ENCODE results near the gene CFAP206.
"Not testable (repeated sequence)": the region's sequence is repeated elsewhere in the genome, so short reads cannot be mapped to it uniquely, and the experiment has no call there.

CFAP206 gene

GRCh38 chr6:87420360-87420759 is 12.6 kb downstream of the CFAP206 start:
- DNase-seq (ENCODE audit: low spot score): no peak

- no peak for DNase-seq (ENCODE audit: low spot score)
Observed at GRCh38 chr6:87421576-87421975, 13.8 kb downstream of the CFAP206 start.

DNA sequence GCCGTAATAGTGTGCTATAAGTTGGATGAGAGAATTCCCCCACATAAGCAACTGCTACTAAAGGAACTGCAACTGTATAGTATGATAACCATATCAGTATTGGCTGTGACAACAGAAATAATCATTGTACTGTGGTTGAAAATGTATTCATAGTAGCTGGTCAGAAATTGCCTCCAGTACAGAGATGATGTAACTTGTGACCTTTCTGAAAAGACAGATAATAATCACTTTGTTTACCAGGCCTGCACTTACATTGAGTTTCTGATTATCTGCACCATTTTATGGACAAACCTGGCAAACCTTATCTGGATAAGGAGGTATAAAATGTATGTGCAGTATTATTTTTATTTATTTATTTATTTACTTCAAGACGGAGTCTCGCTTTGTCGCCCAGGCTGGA is 19.0 kb downstream of the CFAP206 start:
- DNase-seq (ENCODE audit: low spot score): no peak

GRCh38 chr6:87430499-87430898 is 22.7 kb downstream of the CFAP206 start:
- no peak for DNase-seq (ENCODE audit: low spot score)

- DNase-seq (ENCODE audit: low spot score): no peak
Observed at GRCh38 chr6:87431263-87431662, 23.5 kb downstream of the CFAP206 start.

GRCh38 chr6:87436435-87436834 is 28.7 kb downstream of the CFAP206 start:
- peak; percentile 6 for DNase-seq (ENCODE audit: low spot score)

- DNase-seq (ENCODE audit: low spot score): no peak
Observed at GRCh38 chr6:87441711-87442110, 33.9 kb downstream of the CFAP206 start.

DNA sequence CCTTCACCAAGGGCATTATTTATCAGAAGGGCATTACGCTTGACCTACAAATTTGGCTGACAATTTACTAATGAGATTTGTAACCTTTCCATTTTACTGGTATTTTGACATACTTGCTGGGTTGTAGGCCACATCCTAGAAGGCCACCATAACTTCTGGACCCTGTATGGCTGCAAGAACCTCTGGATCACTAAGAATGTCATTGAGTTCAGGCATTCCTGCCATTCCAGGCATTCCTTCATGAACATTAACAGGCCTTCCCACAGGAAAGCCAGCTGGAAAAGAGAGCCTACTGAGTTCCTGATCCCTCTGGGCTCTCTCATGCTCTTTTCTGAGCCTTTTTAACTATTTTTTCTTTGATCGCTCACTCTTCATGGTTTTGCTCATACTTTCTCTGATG is 36.6 kb downstream of the CFAP206 start:
- no peak for DNase-seq (ENCODE audit: low spot score)

DNA sequence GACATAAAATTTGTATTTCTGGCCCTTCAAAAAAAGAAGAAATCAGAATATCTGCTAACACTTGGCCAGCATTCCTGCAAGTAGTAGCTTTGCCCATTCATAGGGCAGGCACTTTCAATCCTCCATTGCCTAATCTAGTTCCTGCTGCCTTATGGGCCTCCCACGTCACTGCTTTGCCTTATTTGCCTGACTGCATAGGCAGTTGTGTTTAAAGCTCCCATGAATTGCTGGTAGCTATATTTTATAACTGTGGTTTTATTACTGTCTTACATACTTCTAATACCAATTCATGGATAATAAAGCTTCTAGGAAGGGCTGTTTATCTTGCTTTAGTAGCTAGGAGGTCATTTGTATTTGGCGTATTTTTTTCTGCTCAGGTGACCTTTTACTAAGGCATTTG is 57.3 kb downstream of the CFAP206 start:
- no peak for DNase-seq (ENCODE audit: low spot score)

GRCh38 chr6:87472525-87473418 is 65.0 kb downstream of the CFAP206 start, which contains the start of gene SLC35A1:
Gene SLC35A1 (plus strand): TSS chr6:87472974. CDS start chr6:87473004, 30 bp downstream.
- DNase-seq (ENCODE audit: low spot score): peak; percentile 92

GRCh38 chr6:87473419-87473903 is 65.7 kb downstream of the CFAP206 start:
- no peak for DNase-seq (ENCODE audit: low spot score)

DNA sequence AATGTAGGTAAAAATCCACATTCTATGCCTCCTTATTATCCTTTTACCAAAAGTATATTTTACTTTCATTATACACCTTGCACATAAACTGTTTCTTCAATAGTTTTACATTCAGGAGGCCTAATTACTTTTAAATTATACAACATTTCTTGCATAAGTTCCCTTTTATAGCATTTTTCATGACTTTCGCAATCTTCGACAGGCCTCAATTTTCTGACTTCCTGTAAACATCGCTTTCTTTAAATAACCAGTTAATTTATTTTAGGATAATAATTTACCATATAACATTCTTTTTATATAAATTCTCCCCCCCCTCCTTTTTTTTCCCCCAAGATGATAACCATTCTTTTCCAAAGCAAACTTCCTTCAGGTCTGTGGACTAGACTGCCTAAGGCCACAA is 74.2 kb downstream of the CFAP206 start:
- no peak for DNase-seq (ENCODE audit: low spot score)

- no peak for DNase-seq (ENCODE audit: low spot score)
Observed at GRCh38 chr6:87482366-87482765, 74.6 kb downstream of the CFAP206 start.

DNA sequence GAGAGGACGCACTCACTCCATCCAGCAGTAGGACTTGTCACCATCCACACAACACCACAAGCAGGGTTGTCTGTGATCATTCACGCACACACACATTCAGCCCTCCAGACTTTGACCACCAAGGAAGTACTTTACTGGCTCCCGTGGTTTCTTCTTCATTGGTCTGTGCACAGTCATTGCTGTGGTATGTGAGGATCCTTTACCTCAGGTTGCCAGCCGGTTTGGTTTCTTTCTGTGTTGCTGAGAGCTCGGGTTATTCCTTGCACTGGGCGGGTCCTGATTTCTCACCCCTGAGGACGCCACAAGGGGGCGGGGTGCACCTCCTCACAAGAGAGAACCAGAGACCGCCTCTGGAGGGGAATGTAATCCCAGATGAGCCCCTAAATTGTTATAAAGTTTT is 76.2 kb downstream of the CFAP206 start:
- no peak for DNase-seq (ENCODE audit: low spot score)

DNA sequence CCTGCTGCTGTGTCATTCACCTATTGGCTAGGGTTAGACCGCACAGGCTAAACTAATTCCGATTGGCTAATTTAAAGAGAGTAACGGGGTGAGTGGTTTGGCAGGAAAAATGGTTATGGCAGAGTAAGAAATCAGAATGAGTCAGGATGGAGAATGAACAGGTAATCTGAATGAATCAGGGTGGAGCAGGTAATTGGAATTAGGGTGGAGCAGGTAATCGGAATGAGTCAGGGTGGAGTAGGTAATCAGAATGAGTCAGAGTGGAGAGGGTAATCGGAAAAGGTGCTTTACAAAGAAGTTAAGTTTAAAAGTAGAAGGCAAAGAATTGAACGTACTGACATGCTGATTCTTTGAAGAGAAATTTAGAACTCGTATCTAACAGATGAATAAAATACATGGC is 76.7 kb downstream of the CFAP206 start:
- no peak for DNase-seq (ENCODE audit: low spot score)

- DNase-seq (ENCODE audit: low spot score): no peak
Observed at GRCh38 chr6:87487555-87487954, 79.8 kb downstream of the CFAP206 start.

DNA sequence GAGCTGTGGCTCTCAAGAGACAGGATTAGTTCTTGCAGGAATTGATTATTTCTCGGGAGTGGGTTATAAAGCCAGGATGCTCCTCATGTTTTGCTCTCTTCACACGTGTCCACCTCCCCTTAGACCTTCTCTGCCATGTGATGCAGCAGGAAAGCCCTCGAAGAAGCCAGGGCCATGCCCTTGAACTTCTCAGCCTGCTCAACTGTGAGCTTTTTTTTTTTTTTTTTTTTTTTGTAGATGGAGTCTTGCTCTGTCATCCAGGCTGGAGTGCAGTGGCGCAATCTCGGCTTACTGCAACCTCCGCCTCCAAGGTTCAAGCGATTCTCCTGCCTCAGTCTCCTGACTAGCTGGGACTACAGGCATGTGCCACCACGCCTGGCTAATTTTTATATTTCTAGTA is 81.6 kb downstream of the CFAP206 start:
- not testable (repeated sequence) for DNase-seq (ENCODE audit: low spot score)

- DNase-seq (ENCODE audit: low spot score): no peak
Observed at GRCh38 chr6:87494761-87495422, 87.1 kb downstream of the CFAP206 start.

DNA sequence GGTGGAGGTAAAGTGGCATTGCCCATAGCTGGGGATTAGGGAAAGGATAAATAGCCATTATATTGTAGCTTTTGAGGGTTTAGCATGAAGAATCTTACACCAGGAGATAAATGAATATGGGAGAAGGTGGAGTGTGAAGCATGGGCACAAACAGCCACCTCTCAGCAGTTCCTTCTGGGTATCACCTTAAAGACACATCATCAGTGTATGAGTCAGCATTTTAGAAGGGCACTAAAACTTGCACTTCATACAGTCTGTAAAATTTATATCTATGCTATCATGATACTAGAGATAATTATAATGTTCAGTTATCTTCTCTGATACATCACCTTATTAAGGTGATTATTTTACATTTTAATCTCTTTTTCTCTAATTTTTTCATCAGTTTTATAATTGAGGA is 90.3 kb downstream of the CFAP206 start:
- DNase-seq (ENCODE audit: low spot score): no peak

DNA sequence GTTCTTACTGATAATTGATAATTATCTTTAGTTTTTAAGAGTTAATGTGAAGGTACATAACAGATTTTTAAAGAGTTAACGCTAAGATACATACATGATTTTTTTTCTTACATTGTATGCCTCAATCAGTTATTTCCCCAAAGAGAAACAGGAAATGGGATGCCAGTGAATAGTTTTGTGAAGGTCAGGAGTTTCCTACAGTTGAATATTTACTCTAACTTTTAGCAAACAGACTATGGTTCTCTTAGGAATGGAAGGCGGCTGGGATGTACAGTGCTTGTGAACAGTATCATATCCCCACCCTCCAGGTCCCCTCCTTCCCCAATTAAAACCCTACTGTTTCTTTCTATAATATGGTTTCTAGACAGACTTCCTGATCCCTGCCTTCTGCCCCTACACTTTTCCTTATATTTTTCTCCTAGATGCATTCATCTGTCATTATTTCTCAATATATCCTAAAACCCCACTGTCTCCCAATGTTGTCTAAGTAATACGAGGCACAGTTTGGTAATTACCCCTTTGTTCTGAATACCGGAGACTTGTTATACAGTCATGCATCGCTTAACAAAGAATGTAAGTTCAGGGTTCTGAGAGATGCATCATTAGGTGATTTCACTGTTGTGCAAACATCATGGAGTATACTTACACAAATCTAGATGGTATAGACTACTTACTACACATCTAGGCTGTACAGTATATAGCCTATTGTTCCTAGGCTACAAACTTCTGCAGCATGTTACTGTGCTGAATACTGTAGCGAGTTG is 94.2 kb downstream of the CFAP206 start:
- DNase-seq (ENCODE audit: low spot score): no peak

GRCh38 chr6:87504441-87504840 is 96.7 kb downstream of the CFAP206 start:
- no peak for DNase-seq (ENCODE audit: low spot score)
